Omental fat pad (tissue), 4 donors: ENCODE data around the gene REXO5. TPM values are rescaled to one million over a fixed set of nuclear protein-coding genes. Genes with fewer than 3 reads are reported as not detected.

Experiments used
- ATAC-seq: fragments of 150-250 bp; one replicate; pipeline ENCODE4 v1.9.1; 2016; ENCODE audit warnings: mild to moderate bottlenecking, moderate library complexity; ENCODE audit not compliant: low FRiP score
- DNase-seq: peaks from one replicate; pipeline ENCODE4 v3.0.0-alpha.2; 2019; ENCODE audit warnings: low spot score
- CTCF ChIP-seq, 3 donors: fragments of 450-650 bp; IDR thresholded peaks; one replicate each; pipeline ENCODE4 v1.5.1; 2016 to 2017; ENCODE audit warnings: antibody characterized with exemption in 3 of 3, mild to moderate bottlenecking in 3 of 3, moderate library complexity in 2 of 3
- total RNA-seq, 4 donors: library from RNA; depleted of rRNA; stranded (reverse); fragments of >200 nt; gene quantifications; one replicate each; pipeline ENCODE4 v1.1.0, GENCODE V29; 2016

Gene REXO5
- total RNA-seq, 4 donors from 2014 or later: 1.7 to 4.6 (median 3.0) TPM

- no peak for ATAC-seq
- TF ChIP-seq CTCF (IDR thresholded peaks at IDR 0.05): no peak
- DNase-seq: no peak
Observed at GRCh38 chr16:20847550-20847949, 41.2 kb downstream of the REXO5 start.

- DNase-seq: peak; percentile 89
- peak; percentile 46 for ATAC-seq
- TF ChIP-seq CTCF (IDR thresholded peaks at IDR 0.05): peak in 2 of 3 donors; percentile 86 to 94
Observed at GRCh38 chr16:20849589-20850390, 43.5 kb downstream of the REXO5 start.

GRCh38 chr16:20850981-20851380, 44.7 kb downstream of the REXO5 start:
- ATAC-seq (no peak), DNase-seq (no peak)
- no peak for TF ChIP-seq CTCF (IDR thresholded peaks at IDR 0.05)

- DNase-seq: no peak
- no peak for TF ChIP-seq CTCF (IDR thresholded peaks at IDR 0.05)
- ATAC-seq: peak; percentile 80
Observed at GRCh38 chr16:20851601-20852000, 45.3 kb downstream of the REXO5 start.

- TF ChIP-seq CTCF (IDR thresholded peaks at IDR 0.05): no peak
- ATAC-seq (peak; percentile 29), DNase-seq (no peak)
Observed at GRCh38 chr16:20853143-20853542, 46.8 kb downstream of the REXO5 start.

GRCh38 chr16:20853981-20854620, 47.8 kb downstream of the REXO5 start:
- no peak for ATAC-seq
- TF ChIP-seq CTCF (IDR thresholded peaks at IDR 0.05): no peak

GRCh38 chr16:20854963-20855362, 48.6 kb downstream of the REXO5 start:
- TF ChIP-seq CTCF (IDR thresholded peaks at IDR 0.05): no peak

More at GRCh38 chr16:20853981-20854620, 47.8 kb downstream of the REXO5 start:
- no peak for DNase-seq

More at GRCh38 chr16:20854963-20855362, 48.6 kb downstream of the REXO5 start:
- DNase-seq (no peak), ATAC-seq (no peak)
